ENCODE data around the gene GTPBP3. TPM values are rescaled to one million over a fixed set of nuclear protein-coding genes. Genes with fewer than 3 reads are reported as not detected.
A peak's percentile ranks its signal among the peaks of the same experiment; 100 is the strongest.

GTPBP3 gene
- total and polyA plus RNA-seq, 2 of the 13 experiments (the other 11 are each of a cell fraction or from before 2014, with no cell fraction given) = 17.5 to 30.0 TPM

DNA sequence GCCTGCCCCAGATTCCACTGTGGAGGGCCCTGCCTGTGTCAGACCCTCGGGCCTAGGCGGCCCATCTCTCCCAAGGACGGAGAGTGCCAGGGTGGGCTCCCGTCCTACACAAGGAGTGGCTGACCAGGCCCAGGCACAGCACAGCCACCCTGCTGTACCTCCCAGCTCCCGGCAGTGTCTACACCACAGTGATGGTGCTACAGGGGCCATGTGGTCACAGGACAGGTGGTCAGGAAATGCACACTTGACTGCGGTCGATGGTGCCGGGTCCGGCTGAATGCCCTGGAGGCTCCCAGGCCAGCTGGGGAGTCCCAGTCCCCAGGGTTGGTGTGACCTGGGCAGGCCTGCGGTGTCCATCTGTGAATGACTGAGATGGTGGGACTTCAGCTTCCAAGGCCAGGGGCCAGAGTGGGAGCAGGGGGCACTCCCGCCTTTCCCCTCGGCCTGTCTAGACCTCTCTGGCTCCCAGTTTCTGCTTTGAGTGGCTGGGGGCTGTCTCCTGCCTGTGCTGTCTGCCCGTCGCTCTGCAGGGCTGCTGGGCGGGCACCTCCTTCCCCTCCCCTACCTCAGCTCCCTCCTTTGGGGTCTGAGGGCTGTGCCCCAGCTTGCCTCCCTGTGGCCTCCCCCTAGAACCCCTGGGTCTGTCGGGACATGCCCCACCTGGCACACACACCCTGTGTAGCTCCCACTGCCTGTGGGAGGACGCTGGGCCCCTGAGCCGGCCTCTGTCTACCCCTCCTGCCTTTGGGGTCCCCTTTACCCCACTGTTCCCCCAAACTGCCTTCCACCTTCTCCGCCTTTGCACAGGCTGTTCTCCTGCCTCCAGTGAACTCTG lies 15.5 kb upstream of the GTPBP3 start (continued):
- TF ChIP-seq DZIP1 (CRISPR knock-in tag; IDR thresholded peaks at IDR 0.05) (no peak), SMARCE1 (IDR thresholded peaks at IDR 0.05; ENCODE audit: borderline replicate concordance) (no peak), HES4 (CRISPR knock-in tag; IDR thresholded peaks at IDR 0.05; ENCODE audit: borderline replicate concordance) (no peak), REL (CRISPR knock-in tag; conservative IDR thresholded peaks at IDR 0.05) (no peak), ZNF160 (CRISPR knock-in tag; IDR thresholded peaks at IDR 0.05) (no peak), SP2 (CRISPR knock-in tag; IDR thresholded peaks at IDR 0.05) (no peak), SATB2 (CRISPR knock-in tag; IDR thresholded peaks at IDR 0.05) (no peak), ZNF569 (CRISPR knock-in tag; IDR thresholded peaks at IDR 0.05; ENCODE audit: borderline replicate concordance) (no peak), AKAP8 (CRISPR knock-in tag; IDR thresholded peaks at IDR 0.05) (0 out of 2 replicates have a peak, but pooled peaks have one; percentile 6), AGO2 (optimal IDR thresholded peaks at IDR 0.05; ENCODE audit: low read depth, low read length) (peak; percentile 44), ZNF687 (CRISPR knock-in tag; IDR thresholded peaks at IDR 0.05) (0 out of 2 replicates have a peak, but pooled peaks have one; percentile 12), GABPA (IDR thresholded peaks at IDR 0.05; ENCODE audit: low read depth, low read length) (no peak), GABPA (CRISPR knock-in tag; IDR thresholded peaks at IDR 0.05; ENCODE audit: low read depth) (no peak), MIER3 (CRISPR knock-in tag; IDR thresholded peaks at IDR 0.05; ENCODE audit: borderline replicate concordance) (no peak), HOXA5 (CRISPR knock-in tag; IDR thresholded peaks at IDR 0.05) (no peak), CCAR2 (optimal IDR thresholded peaks at IDR 0.05; ENCODE audit: low read depth, low read length) (no peak), ZNF615 (CRISPR knock-in tag; IDR thresholded peaks at IDR 0.05; ENCODE audit: borderline replicate concordance) (no peak), ZBTB39 (CRISPR knock-in tag; IDR thresholded peaks at IDR 0.05) (no peak)
- TF ChIP-seq, protein P1, sequence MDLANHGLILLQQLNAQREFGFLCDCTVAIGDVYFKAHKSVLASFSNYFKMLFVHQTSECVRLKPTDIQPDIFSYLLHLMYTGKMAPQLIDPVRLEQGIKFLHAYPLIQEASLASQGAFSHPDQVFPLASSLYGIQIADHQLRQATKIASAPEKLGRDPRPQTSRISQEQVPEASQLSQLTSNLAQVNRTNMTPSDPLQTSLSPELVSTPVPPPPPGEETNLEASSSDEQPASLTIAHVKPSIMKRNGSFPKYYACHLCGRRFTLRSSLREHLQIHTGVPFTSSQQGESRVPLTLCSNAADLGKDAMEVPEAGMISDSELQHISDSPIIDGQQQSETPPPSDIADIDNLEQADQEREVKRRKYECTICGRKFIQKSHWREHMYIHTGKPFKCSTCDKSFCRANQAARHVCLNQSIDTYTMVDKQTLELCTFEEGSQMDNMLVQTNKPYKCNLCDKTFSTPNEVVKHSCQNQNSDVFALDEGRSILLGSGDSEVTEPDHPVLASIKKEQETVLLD (CRISPR knock-in tag; IDR thresholded peaks at IDR 0.05; ENCODE audit: low read depth) = no peak
